OCI-LY7 (cell line): ENCODE measurements around the gene EAF2. TPM values are rescaled to one million over a fixed set of nuclear protein-coding genes. Genes with fewer than 3 reads are reported as not detected.

ENCODE experiments used
- BruUV-seq: library from RNA; stranded (reverse); fragments of 400-500 nt; replicated peaks from 2 replicates; lab custom pipeline; 2021; lab: Mats Ljungman, UMichigan
- CTCF ChIA-PET: fragments of 300-600 bp; sonication (Branson Sonifier 250); formaldehyde crosslinking; loops from one replicate; lab custom pipeline; 2022; ENCODE audit warnings: antibody characterized with exemption; ENCODE audit not compliant: unreplicated experiment; lab: Charles Lee
- POLR2A ChIA-PET: fragments of 300-600 bp; sonication (Branson Sonifier 250); formaldehyde crosslinking; loops from one replicate; lab custom pipeline; 2022; ENCODE audit warnings: antibody characterized with exemption; lab: Charles Lee
- DNase-seq: peaks from one replicate; pipeline ENCODE4 v3.0.0-alpha.2; 2015; ENCODE audit warnings: low spot score
- H2AFZ ChIP-seq: fragments of 200-600 bp; sonication (generic), shearing (Covaris generic); 2 replicates; pipeline ENCODE4 v1.6.1; 2014; ENCODE audit warnings: mild to moderate bottlenecking, antibody characterized with exemption, low read length, moderate library complexity
- H3K27ac ChIP-seq: fragments of 200-600 bp; sonication (generic); 2 replicates; pipeline ENCODE4 v1.5.1; 2014; ENCODE audit warnings: mixed run types, low read depth, mild to moderate bottlenecking, moderate library complexity, low read length, inconsistent platforms; ENCODE audit not compliant: poor library complexity, severe bottlenecking
- H3K36me3 ChIP-seq: fragments of 200-600 bp; sonication (generic); 2 replicates; pipeline ENCODE4 v1.6.1; 2014; ENCODE audit warnings: mild to moderate bottlenecking, antibody characterized with exemption, low read length, moderate library complexity, mixed read lengths; ENCODE audit not compliant: insufficient read depth
- H3K4me1 ChIP-seq: fragments of 200-600 bp; sonication (generic); 2 replicates; pipeline ENCODE4 v1.5.1; 2014; ENCODE audit warnings: mild to moderate bottlenecking, low read length; ENCODE audit not compliant: insufficient read depth, poor library complexity, severe bottlenecking
- H3K4me2 ChIP-seq: fragments of 200-600 bp; sonication (generic); 2 replicates; pipeline ENCODE4 v1.6.1; 2014; ENCODE audit warnings: mild to moderate bottlenecking, low read length
- H3K4me3 ChIP-seq: fragments of 200-600 bp; sonication (generic); 2 replicates; pipeline ENCODE4 v1.5.1; 2014; ENCODE audit warnings: mild to moderate bottlenecking, low read depth, low read length; ENCODE audit not compliant: poor library complexity, severe bottlenecking
- H3K79me2 ChIP-seq: fragments of 200-600 bp; sonication (generic); 2 replicates; pipeline ENCODE4 v1.6.1; 2016; ENCODE audit warnings: low read depth, mild to moderate bottlenecking, low read length, moderate library complexity, mixed read lengths; ENCODE audit not compliant: insufficient read depth
- H3K9me2 ChIP-seq: fragments of 200-600 bp; sonication (generic); 2 replicates; pipeline ENCODE4 v1.6.1; 2016; ENCODE audit warnings: mild to moderate bottlenecking, low read length, mixed read lengths; ENCODE audit not compliant: insufficient read depth
- H3K9me3 ChIP-seq: fragments of 200-600 bp; sonication (generic); 2 replicates; pipeline ENCODE4 v1.6.1; 2014; ENCODE audit warnings: mild to moderate bottlenecking, mixed run types, low read length, mixed read lengths
- H4K20me1 ChIP-seq: fragments of 200-600 bp; sonication (generic); 2 replicates; pipeline ENCODE4 v1.6.1; 2014; ENCODE audit warnings: mild to moderate bottlenecking, antibody characterized with exemption, low read length, moderate library complexity, mixed read lengths; ENCODE audit not compliant: insufficient read depth
- CTCF ChIP-seq: fragments of 200-600 bp; sonication (generic); conservative IDR thresholded peaks from 2 replicates; pipeline ENCODE4 v1.5.1; 2014; ENCODE audit warnings: mild to moderate bottlenecking, antibody characterized with exemption, low read length, moderate library complexity, mixed read lengths
- EZH2phosphoT487 ChIP-seq: fragments of 200-600 bp; sonication (generic); IDR thresholded peaks from 2 replicates; pipeline ENCODE4 v1.6.1; 2018; ENCODE audit warnings: low read depth, borderline replicate concordance, mild to moderate bottlenecking, mixed run types, antibody characterized with exemption, low read length, moderate library complexity, mixed read lengths
- intact Hi-C: fragments of 100-400 bp; cut with micrococcal nuclease; formaldehyde crosslinking; loops from one replicate; pipeline ENCODE4 v1.10.0; 2022; ENCODE audit not compliant: unreplicated experiment
- total RNA-seq, 2 experiments: library from RNA; depleted of rRNA in 1 of 2; stranded (reverse); fragments of >200 nt in 1 of 2; shearing (Covaris generic) in 1 of 2; gene quantifications; 2 replicates each; pipeline ENCODE4 v1.2.3, GENCODE V29; 2014 to 2022

The EAF2 gene
- total RNA-seq, 2 experiments from 2014 or later: 78.1 to 132 TPM

- Histone ChIP-seq H4K20me1 (no peaks in the 10 kb centered on the region), H3K27ac (no peak overlapping the region), H2AFZ (no peak overlapping the region), H3K4me3 (no peak overlapping the region), H3K4me2 (no peak overlapping the region), H3K79me2 (peaks cover 11% of the 10 kb centered on the region; the same call in 1 of the 2 replicates), H3K4me1 (no peaks in the 10 kb centered on the region), H3K36me3 (peaks cover 63% of the 10 kb centered on the region), H3K9me2 (no peaks in the 10 kb centered on the region), H3K9me3 (no peaks in the 10 kb centered on the region)
- no peak for TF ChIP-seq EZH2phosphoT487
- TF ChIP-seq CTCF: peak; percentile 87
- peak; percentile 42 for DNase-seq
- no TSS peak for BruUV-seq
- POLR2A ChIA-PET: interaction anchor here (0.6 kb wide), 2 partner anchors 10 to 220 kb away, joined by 3 to 4 read pairs; no protein-coding TSS in a partner anchor
- intact Hi-C loops: loop anchor here (10.0 kb wide), 2 partner anchors 211 to 371 kb away; no protein-coding TSS in a partner anchor
- CTCF ChIA-PET: no interaction called here
Observed at GRCh38 chr3:121883507-121883906, 48.5 kb downstream of the EAF2 start.

GRCh38 chr3:121885386-121885785 lies 50.4 kb downstream of the EAF2 start:
- intact Hi-C loops: loop anchor here (10.0 kb wide), 2 partner anchors 209 to 369 kb away; no protein-coding TSS in a partner anchor
- H3K36me3 ChIP-seq: peaks cover 47% of the 10 kb centered on the region
- no peak overlapping the region for H2AFZ ChIP-seq
- no peaks in the 10 kb centered on the region for H3K9me3 ChIP-seq
- no peak for TF ChIP-seq EZH2phosphoT487
- H3K27ac ChIP-seq: no peak overlapping the region
- CTCF ChIA-PET: no interaction called here
- H3K4me2 ChIP-seq: no peak overlapping the region
- POLR2A ChIA-PET: no interaction called here
- H3K4me3 ChIP-seq: no peak overlapping the region
- DNase-seq: no peak
- H3K4me1 ChIP-seq: no peaks in the 10 kb centered on the region
- H3K79me2 ChIP-seq: peaks cover 11% of the 10 kb centered on the region; the same call in 1 of the 2 replicates
- BruUV-seq: no TSS peak
- H3K9me2 ChIP-seq: no peaks in the 10 kb centered on the region
- no peaks in the 10 kb centered on the region for H4K20me1 ChIP-seq

GRCh38 chr3:121894301-121894990 lies 59.4 kb downstream of the EAF2 start, which contains the start of gene SLC15A2:
Gene SLC15A2, plus strand, starts transcription at chr3:121894401. Its CDS starts 76 bp downstream, at chr3:121894477.
- H3K4me1 ChIP-seq: no peaks in the 10 kb centered on the region
- no peaks in the 10 kb centered on the region for H4K20me1 ChIP-seq
- ChIA-PET POLR2A (interaction anchor here (0.6 to 1.4 kb wide), 5 partner anchors 24 to 160 kb away, joined by 3 to 7 read pairs (median 4); partner anchors contain the start of gene CD86), CTCF (no interaction called here)
- no TSS peak for BruUV-seq
- DNase-seq: no peak
- H2AFZ ChIP-seq: no peak within 1 kb of the TSS
- intact Hi-C loops: no loop called here
- H3K4me3 ChIP-seq: no peak within 1 kb of the TSS
- TF ChIP-seq CTCF (no peak), EZH2phosphoT487 (no peak)
- H3K27ac ChIP-seq: no peak within 1 kb of the TSS
- no peaks in the 10 kb centered on the region for H3K9me2 ChIP-seq
- peaks cover 51% of the 10 kb centered on the region for H3K36me3 ChIP-seq
- no peak within 1 kb of the TSS for H3K4me2 ChIP-seq
- no peaks in the 10 kb centered on the region for H3K9me3 ChIP-seq
- no peaks in the 10 kb centered on the region for H3K79me2 ChIP-seq
